ENCODE measurements around the gene TMEM120B.
"Not testable (repeated sequence)": the region's sequence is repeated elsewhere in the genome, so short reads cannot be mapped to it uniquely, and the experiment has no call there.

Gene TMEM120B

GRCh38 chr12:121753844-121754264 is 41.3 kb downstream of the TMEM120B start (continued):
- TF ChIP-seq ZNF148 (tag by site-specific recombination; IDR thresholded peaks at IDR 0.05; ENCODE audit: borderline replicate concordance) (no peak), OVOL3 (tag by site-specific recombination; IDR thresholded peaks at IDR 0.05) (no peak), GLIS1 (tag by site-specific recombination; IDR thresholded peaks at IDR 0.05) (peak; percentile 32; the same call in 1 of the 2 replicates), AEBP2 (tag by site-specific recombination; IDR thresholded peaks at IDR 0.05; ENCODE audit: borderline replicate concordance) (no peak), WT1 (tag by site-specific recombination; IDR thresholded peaks at IDR 0.05) (no peak), ZNF692 (tag by site-specific recombination; IDR thresholded peaks at IDR 0.05) (no peak), GLI4 (tag by site-specific recombination; IDR thresholded peaks at IDR 0.05) (no peak), ZNF664 (tag by site-specific recombination; IDR thresholded peaks at IDR 0.05) (no peak), ZBTB20 (tag by site-specific recombination; IDR thresholded peaks at IDR 0.05) (no peak), ZNF585B (tag by site-specific recombination; IDR thresholded peaks at IDR 0.05) (no peak), MZF1 (tag by site-specific recombination; IDR thresholded peaks at IDR 0.05; ENCODE audit: borderline replicate concordance) (no peak)

- Histone ChIP-seq H3K4me3 (ENCODE audit: low read depth, low read length) (no peak overlapping the region), H3K9me3 (ENCODE audit: control insufficient read depth, insufficient read depth, low read depth, low read length) (no peaks in the 10 kb centered on the region), H3K27ac (ENCODE audit: extremely low read depth, low read depth, low read length) (no peak overlapping the region), H3K36me3 (ENCODE audit: control insufficient read depth in 2 of 2, insufficient read depth in 1 of 2, low read length in 2 of 2) (peaks cover 8 to 23% of the 10 kb centered on the region in 2 experiments; a peak in 2 of 3 replicates), H3K4me1 (ENCODE audit: control insufficient read depth, insufficient read depth, low read length) (no peaks in the 10 kb centered on the region)
- CTCF ChIA-PET: no interaction called here
- TF ChIP-seq HIC1 (tag by site-specific recombination; IDR thresholded peaks at IDR 0.05) (no peak), ZNF596 (tag by site-specific recombination; IDR thresholded peaks at IDR 0.05) (no peak), YY2 (tag by site-specific recombination; IDR thresholded peaks at IDR 0.05) (no peak), ZNF214 (tag by site-specific recombination; IDR thresholded peaks at IDR 0.05; ENCODE audit: borderline replicate concordance) (no peak), ZNF302 (tag by site-specific recombination; IDR thresholded peaks at IDR 0.05; ENCODE audit: low read depth) (no peak)
- POLR2A ChIA-PET: no interaction called here
Measured at GRCh38 chr12:121754836-121755235, 42.3 kb downstream of the TMEM120B start.

- CTCF ChIA-PET: no interaction called here
Measured at GRCh38 chr12:121755591-121755990, 43.0 kb downstream of the TMEM120B start.

GRCh38 chr12:121758536-121758935 is 46.0 kb downstream of the TMEM120B start:
- not testable (repeated sequence) for H3K36me3 ChIP-seq (ENCODE audit: control insufficient read depth in 2 of 2, insufficient read depth in 1 of 2, low read length in 2 of 2); H3K4me1 ChIP-seq (ENCODE audit: control insufficient read depth, insufficient read depth, low read length); H3K4me3 ChIP-seq (ENCODE audit: low read depth, low read length); H3K27ac ChIP-seq (ENCODE audit: extremely low read depth, low read depth, low read length); H3K9me3 ChIP-seq (ENCODE audit: control insufficient read depth, insufficient read depth, low read depth, low read length)
- POLR2A ChIA-PET: interaction anchor here (0.6 kb wide), 1 partner anchor 219 kb away, joined by 3 read pairs; no protein-coding TSS in a partner anchor
- CTCF ChIA-PET: interaction anchor here (0.6 kb wide), 1 partner anchor 30 kb away, joined by 5 read pairs; no protein-coding TSS in a partner anchor

More at GRCh38 chr12:121755591-121755990, 43.0 kb downstream of the TMEM120B start:
- Histone ChIP-seq H3K9me3 (ENCODE audit: control insufficient read depth, insufficient read depth, low read depth, low read length) (no peaks in the 10 kb centered on the region), H3K4me1 (ENCODE audit: control insufficient read depth, insufficient read depth, low read length) (no peaks in the 10 kb centered on the region), H3K36me3 (ENCODE audit: control insufficient read depth in 2 of 2, insufficient read depth in 1 of 2, low read length in 2 of 2) (peaks cover 4 to 16% of the 10 kb centered on the region in 2 experiments; a peak in 2 of 3 replicates), H3K4me3 (ENCODE audit: low read depth, low read length) (no peak overlapping the region), H3K27ac (ENCODE audit: extremely low read depth, low read depth, low read length) (no peak overlapping the region)
- no peak for TF ChIP-seq ZNF19 (tag by site-specific recombination; IDR thresholded peaks at IDR 0.05; ENCODE audit: low read depth)
- TF ChIP-seq ZNF521 (tag by site-specific recombination; IDR thresholded peaks at IDR 0.05): no peak
- no peak for TF ChIP-seq ZBTB20 (tag by site-specific recombination; IDR thresholded peaks at IDR 0.05)
- TF ChIP-seq TCF7L2 (IDR thresholded peaks at IDR 0.05; ENCODE audit: borderline replicate concordance, low read depth, low read length): no peak
- TF ChIP-seq ZNF239 (tag by site-specific recombination; IDR thresholded peaks at IDR 0.05): no peak
- peak; percentile 91 for TF ChIP-seq ZNF37A (tag by site-specific recombination; IDR thresholded peaks at IDR 0.05)
- POLR2A ChIA-PET: no interaction called here

Data from HEK293 (cell line).